ENCODE results near the gene BARHL2.

The BARHL2 gene

GRCh38 chr1:90712915-90713730, 4.0 kb downstream of the BARHL2 start:
- no peak for DNase-seq (ENCODE audit: low read depth)
- H3K4me3 ChIP-seq (ENCODE audit: low read depth, low read length), result no peak overlapping the region

GRCh38 chr1:90712153-90712856, 4.8 kb downstream of the BARHL2 start:
- DNase-seq (ENCODE audit: low read depth), result no peak
- no peak overlapping the region for H3K4me3 ChIP-seq (ENCODE audit: low read depth, low read length)

- no peak for DNase-seq (ENCODE audit: low read depth)
- H3K4me3 ChIP-seq (ENCODE audit: low read depth, low read length), result no peak overlapping the region
These were observed 5.4 kb downstream of the BARHL2 start for GRCh38 chr1:90711696-90712095.

- no peak for DNase-seq (ENCODE audit: low read depth)
- H3K4me3 ChIP-seq (ENCODE audit: low read depth, low read length), result no peak overlapping the region
These were observed 6.2 kb downstream of the BARHL2 start for GRCh38 chr1:90710579-90711536.

GRCh38 chr1:90709535-90709934, 7.6 kb downstream of the BARHL2 start:
- H3K4me3 ChIP-seq (ENCODE audit: low read depth, low read length), result no peak overlapping the region
- DNase-seq (ENCODE audit: low read depth), result no peak

- H3K4me3 ChIP-seq (ENCODE audit: low read depth, low read length), result no peak overlapping the region
- DNase-seq (ENCODE audit: low read depth), result no peak
These were observed 8.3 kb downstream of the BARHL2 start for GRCh38 chr1:90708826-90709225.

GRCh38 chr1:90708236-90708786, 8.8 kb downstream of the BARHL2 start:
- H3K4me3 ChIP-seq (ENCODE audit: low read depth, low read length), result no peak overlapping the region
- no peak for DNase-seq (ENCODE audit: low read depth)

GRCh38 chr1:90707363-90707710, 9.8 kb downstream of the BARHL2 start:
- no peak overlapping the region for H3K4me3 ChIP-seq (ENCODE audit: low read depth, low read length)
- no peak for DNase-seq (ENCODE audit: low read depth)

- H3K4me3 ChIP-seq (ENCODE audit: low read depth, low read length), result peak overlapping the region; percentile 6
- no peak for DNase-seq (ENCODE audit: low read depth)
These were observed 10.4 kb downstream of the BARHL2 start for GRCh38 chr1:90706437-90707362.

- DNase-seq (ENCODE audit: low read depth), result no peak
- no peak overlapping the region for H3K4me3 ChIP-seq (ENCODE audit: low read depth, low read length)
These were observed 11.1 kb downstream of the BARHL2 start for GRCh38 chr1:90705956-90706355.

- no peak for DNase-seq (ENCODE audit: low read depth)
- no peak overlapping the region for H3K4me3 ChIP-seq (ENCODE audit: low read depth, low read length)
These were observed 12.3 kb downstream of the BARHL2 start for GRCh38 chr1:90704817-90705216.

- no peak for DNase-seq (ENCODE audit: low read depth)
These were observed 22.3 kb downstream of the BARHL2 start for GRCh38 chr1:90694846-90695245.

GRCh38 chr1:90687747-90688146, 29.4 kb downstream of the BARHL2 start:
- no peak overlapping the region for H3K4me3 ChIP-seq (ENCODE audit: low read depth, low read length)
- no peak for DNase-seq (ENCODE audit: low read depth)

More at GRCh38 chr1:90694846-90695245, 22.3 kb downstream of the BARHL2 start:
- no peak overlapping the region for H3K4me3 ChIP-seq (ENCODE audit: low read depth, low read length)

GRCh38 chr1:90675161-90675847, 41.8 kb downstream of the BARHL2 start:
- no peak overlapping the region for H3K4me3 ChIP-seq (ENCODE audit: low read depth, low read length)
- DNase-seq (ENCODE audit: low read depth), result no peak

GRCh38 chr1:90671741-90672140, 45.4 kb downstream of the BARHL2 start:
- H3K4me3 ChIP-seq (ENCODE audit: low read depth, low read length), result no peak overlapping the region
- DNase-seq (ENCODE audit: low read depth), result no peak

- no peak overlapping the region for H3K4me3 ChIP-seq (ENCODE audit: low read depth, low read length)
- no peak for DNase-seq (ENCODE audit: low read depth)
These were observed 45.9 kb downstream of the BARHL2 start for GRCh38 chr1:90671251-90671650.
